HG03460 (cell line): Measurements from ENCODE around the gene NAP1L4.

Experiments used
- ATAC-seq: cut with Tn5 transposase; IDR thresholded peaks from one replicate; pipeline ENCODE4 v1.9.1; 2021; ENCODE audit not compliant: unreplicated experiment

The NAP1L4 gene

GRCh38 chr11:2995893-2996554 is 3.9 kb upstream of the NAP1L4 start:
- no peak for ATAC-seq

- no peak for ATAC-seq
Measured at GRCh38 chr11:2995031-2995561, 3.0 kb upstream of the NAP1L4 start.

- no peak for ATAC-seq
Measured at GRCh38 chr11:2994336-2994730, 2.2 kb upstream of the NAP1L4 start.

- no peak for ATAC-seq
Measured at GRCh38 chr11:2992997-2993325, 832 bp upstream of the NAP1L4 start.

GRCh38 chr11:2991452-2992233 is 486 bp downstream of the NAP1L4 start:
- peak; percentile 27 for ATAC-seq

GRCh38 chr11:2990617-2991451 is 1.3 kb downstream of the NAP1L4 start:
- no peak for ATAC-seq

- ATAC-seq, result no peak
Measured at GRCh38 chr11:2989551-2989950, 2.6 kb downstream of the NAP1L4 start.

- ATAC-seq, result no peak
Measured at GRCh38 chr11:2989006-2989405, 3.1 kb downstream of the NAP1L4 start.

GRCh38 chr11:2987881-2988861 is 4.0 kb downstream of the NAP1L4 start:
- no peak for ATAC-seq

GRCh38 chr11:2983908-2984307 is 8.2 kb downstream of the NAP1L4 start:
- ATAC-seq, result no peak

- ATAC-seq, result no peak
Measured at GRCh38 chr11:2982214-2982613, 9.9 kb downstream of the NAP1L4 start.

- no peak for ATAC-seq
Measured at GRCh38 chr11:2981130-2981529, 11.0 kb downstream of the NAP1L4 start.

GRCh38 chr11:2980168-2980840 is 11.8 kb downstream of the NAP1L4 start:
- no peak for ATAC-seq

GRCh38 chr11:2977113-2977512 is 15.0 kb downstream of the NAP1L4 start:
- ATAC-seq, result no peak

GRCh38 chr11:2976294-2977063 is 15.7 kb downstream of the NAP1L4 start:
- ATAC-seq, result no peak

- ATAC-seq, result no peak
Measured at GRCh38 chr11:2975594-2975993, 16.5 kb downstream of the NAP1L4 start.

GRCh38 chr11:2974272-2974671 is 17.9 kb downstream of the NAP1L4 start:
- ATAC-seq, result no peak

GRCh38 chr11:2968341-2968900 is 23.7 kb downstream of the NAP1L4 start:
- ATAC-seq, result no peak

- ATAC-seq, result no peak
Measured at GRCh38 chr11:2964782-2965181, 27.3 kb downstream of the NAP1L4 start.
